Neural cell (in vitro differentiated cells): ENCODE measurements around the gene TMOD1. TPM values are rescaled to one million over a fixed set of nuclear protein-coding genes. Genes with fewer than 3 reads are reported as not detected.

Experiments used
- H2AFZ ChIP-seq: fragments of 200-600, 300-800 bp; sonication (generic), shearing (Covaris generic); 2 replicates; pipeline ENCODE4 v1.6.0; 2014; ENCODE audit warnings: low read depth, mild to moderate bottlenecking, antibody characterized with exemption, low read length, moderate library complexity
- H3F3A ChIP-seq: fragments of 200-600 bp; shearing (Covaris generic); 2 replicates; pipeline ENCODE4 v1.6.1; 2016; ENCODE audit warnings: mild to moderate bottlenecking, moderate library complexity, mixed read lengths, antibody characterized with exemption, low read length; ENCODE audit not compliant: insufficient read depth, poor library complexity, severe bottlenecking
- H3K27ac ChIP-seq: fragments of 200-600, 300-800 bp; sonication (generic), shearing (Covaris generic); 2 replicates; pipeline ENCODE4 v1.5.1; 2014; ENCODE audit warnings: mild to moderate bottlenecking, low read length, moderate library complexity
- H3K27me3 ChIP-seq: fragments of 300-800, 200-600 bp; sonication (generic), shearing (Covaris generic); 2 replicates; pipeline ENCODE4 v1.6.0; 2014; ENCODE audit warnings: mild to moderate bottlenecking, low read depth, low read length, moderate library complexity; ENCODE audit not compliant: insufficient read depth
- H3K36me3 ChIP-seq: fragments of 300-800, 200-600 bp; sonication (generic), shearing (Covaris generic); 2 replicates; pipeline ENCODE4 v1.5.1; 2014; ENCODE audit warnings: mild to moderate bottlenecking, antibody characterized with exemption, low read length, moderate library complexity; ENCODE audit not compliant: insufficient read depth
- H3K4me2 ChIP-seq: fragments of 300-800, 200-600 bp; sonication (generic), shearing (Covaris generic); 2 replicates; pipeline ENCODE4 v1.6.0; 2014; ENCODE audit warnings: mild to moderate bottlenecking, low read length
- H3K4me3 ChIP-seq: fragments of 300-800, 200-600 bp; sonication (generic), shearing (Covaris generic); 2 replicates; pipeline ENCODE4 v1.5.1; 2014; ENCODE audit warnings: mild to moderate bottlenecking, low read length, moderate library complexity
- H3K79me2 ChIP-seq: fragments of 200-600 bp; shearing (Covaris generic); replicated peaks from 2 replicates; pipeline ENCODE4 v1.6.0; 2014; ENCODE audit warnings: mild to moderate bottlenecking, low read length, moderate library complexity; ENCODE audit not compliant: insufficient read depth
- H3K9ac ChIP-seq: fragments of 300-800, 200-600 bp; sonication (generic), shearing (Covaris generic); 2 replicates; pipeline ENCODE4 v1.6.1; 2016; ENCODE audit warnings: mild to moderate bottlenecking, low read length, mixed read lengths
- H3K9me2 ChIP-seq: fragments of 200-600 bp; shearing (Covaris generic); 2 replicates; pipeline ENCODE4 v1.6.1; 2016; ENCODE audit warnings: mild to moderate bottlenecking, low read length, mixed read lengths; ENCODE audit not compliant: insufficient read depth
- H3K9me3 ChIP-seq: fragments of 200-600, 300-800 bp; sonication (generic), shearing (Covaris generic); 2 replicates; pipeline ENCODE4 v1.6.1; 2016; ENCODE audit warnings: mild to moderate bottlenecking, mixed run types, low read length, moderate library complexity, mixed read lengths
- H4K20me1 ChIP-seq: fragments of 200-600 bp; shearing (Covaris generic); 2 replicates; pipeline ENCODE4 v1.6.1; 2016; ENCODE audit warnings: mild to moderate bottlenecking, mixed run types; ENCODE audit not compliant: insufficient read depth
- CTCF ChIP-seq: fragments of 450-650 bp; IDR thresholded peaks from 2 replicates; pipeline ENCODE4 v1.5.1; 2014; ENCODE audit warnings: antibody characterized with exemption, mild to moderate bottlenecking, moderate library complexity; ENCODE audit not compliant: poor library complexity, severe bottlenecking
- EP300 ChIP-seq: fragments of 450-650 bp; conservative IDR thresholded peaks from 2 replicates; pipeline ENCODE4 v1.6.1; 2014; ENCODE audit warnings: antibody characterized with exemption, mild to moderate bottlenecking, moderate library complexity; ENCODE audit not compliant: poor library complexity, severe bottlenecking
- EZH2 ChIP-seq: fragments of 200-600, 300-800 bp; shearing (Covaris generic), sonication (generic); IDR thresholded peaks from 2 replicates; pipeline ENCODE4 v1.6.1; 2014; ENCODE audit warnings: antibody characterized with exemption, low read length, borderline replicate concordance, mild to moderate bottlenecking; ENCODE audit not compliant: insufficient read depth, poor library complexity, severe bottlenecking
- MXI1 ChIP-seq: fragments of 450-650 bp; conservative IDR thresholded peaks from 2 replicates; pipeline ENCODE4 v1.6.1; 2014; ENCODE audit warnings: antibody characterized with exemption, mild to moderate bottlenecking; ENCODE audit not compliant: poor library complexity, severe bottlenecking
- POLR2AphosphoS5 ChIP-seq: IDR thresholded peaks from 2 replicates; pipeline ENCODE4 v1.6.1; 2012
- RAD21 ChIP-seq: fragments of 450-650 bp; conservative IDR thresholded peaks from 2 replicates; pipeline ENCODE4 v1.6.1; 2014; ENCODE audit warnings: antibody characterized with exemption, mild to moderate bottlenecking, moderate library complexity
- REST ChIP-seq: IDR thresholded peaks from 2 replicates; pipeline ENCODE4 v1.6.1; 2012; ENCODE audit warnings: borderline replicate concordance
- SMC3 ChIP-seq: fragments of 450-650 bp; conservative IDR thresholded peaks from 2 replicates; pipeline ENCODE4 v1.6.1; 2014; ENCODE audit warnings: antibody characterized with exemption, mild to moderate bottlenecking, moderate library complexity; ENCODE audit not compliant: poor library complexity
- TAF1 ChIP-seq: IDR thresholded peaks from 2 replicates; pipeline ENCODE4 v1.6.1; 2012; ENCODE audit warnings: low read depth
- polyA plus RNA-seq: library from polyadenylated mRNA; depleted of rRNA; stranded (reverse); fragments of >200 nt; gene quantifications from 2 replicates; pipeline ENCODE4 v1.2.3, GENCODE V29; 2014

Gene TMOD1
- polyA plus RNA-seq, 1 donor from 2014 or later = 0.17 TPM

- Histone ChIP-seq H3K36me3 (no peaks in the 10 kb centered on the region), H2AFZ (no peak overlapping the region), H3K4me2 (no peak overlapping the region), H3K27ac (no peak overlapping the region), H4K20me1 (no peaks in the 10 kb centered on the region), H3K4me3 (no peak overlapping the region), H3K9me2 (no peaks in the 10 kb centered on the region), H3K9ac (no peak overlapping the region), H3K27me3 (no peaks in the 10 kb centered on the region), H3K79me2 (no peaks in the 10 kb centered on the region), H3F3A (no peaks in the 10 kb centered on the region), H3K9me3 (no peaks in the 10 kb centered on the region)
- no peak for TF ChIP-seq TAF1
- TF ChIP-seq CTCF = no peak
- TF ChIP-seq RAD21 = no peak
- TF ChIP-seq POLR2AphosphoS5 = no peak
- TF ChIP-seq MXI1 = no peak
- TF ChIP-seq EZH2 = no peak
- TF ChIP-seq REST = no peak
- no peak for TF ChIP-seq SMC3
- no peak for TF ChIP-seq EP300
These were observed 24.0 kb downstream of the TMOD1 start for GRCh38 chr9:97525451-97525850.

GRCh38 chr9:97526895-97527575 is 25.6 kb downstream of the TMOD1 start:
- Histone ChIP-seq H3K9me2 (no peaks in the 10 kb centered on the region), H3K4me2 (no peak overlapping the region)
- TF ChIP-seq TAF1 (no peak), RAD21 (no peak), CTCF (no peak), POLR2AphosphoS5 (no peak), SMC3 (no peak), EZH2 (no peak), REST (no peak), MXI1 (no peak), EP300 (no peak)

More at GRCh38 chr9:97526895-97527575, 25.6 kb downstream of the TMOD1 start:
- Histone ChIP-seq H3K27me3 (no peaks in the 10 kb centered on the region), H3K9me3 (no peaks in the 10 kb centered on the region), H3K4me3 (no peak overlapping the region), H3K36me3 (no peaks in the 10 kb centered on the region), H3K9ac (no peak overlapping the region), H3F3A (no peaks in the 10 kb centered on the region), H3K79me2 (no peaks in the 10 kb centered on the region), H3K27ac (no peak overlapping the region), H4K20me1 (no peaks in the 10 kb centered on the region), H2AFZ (no peak overlapping the region)
